ENCODE results near the gene ZNF587. TPM values are rescaled to one million over a fixed set of nuclear protein-coding genes. Genes with fewer than 3 reads are reported as not detected.
A peak's percentile ranks its signal among the peaks of the same experiment; 100 is the strongest.
"Not testable (repeated sequence)": the region's sequence is repeated elsewhere in the genome, so short reads cannot be mapped to it uniquely, and the experiment has no call there.

The ZNF587 gene
- total RNA-seq, 1 experiment from 2014 or later: 16.3 TPM

DNA sequence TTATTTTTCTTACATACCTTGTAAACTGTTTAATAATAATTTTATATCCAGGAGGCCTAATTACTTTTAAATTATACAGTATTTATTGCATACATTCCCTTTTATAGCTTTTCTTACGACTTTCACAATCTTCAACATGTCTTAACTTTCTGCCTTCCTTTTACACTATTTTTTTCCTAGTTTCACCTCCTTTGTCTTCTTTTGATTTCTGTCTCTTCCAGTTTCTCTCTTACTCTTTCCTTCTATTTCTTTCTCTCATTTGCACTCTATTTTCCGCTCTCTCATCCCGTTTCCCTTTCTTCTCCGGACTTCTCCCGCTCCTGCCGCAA is 46.4 kb upstream of the ZNF587 start:
- Histone ChIP-seq H4K20me1 (ENCODE audit: low read length) (no peaks in the 10 kb centered on the region), H3K4me1 (ENCODE audit: insufficient read depth, low read length) (peaks cover 40% of the 10 kb centered on the region), H3K79me2 (ENCODE audit: low read length) (peaks cover 16% of the 10 kb centered on the region; the same call in 1 of the 2 replicates), H3K9me2 (replicated peaks; ENCODE audit: low read length) (no peaks in the 10 kb centered on the region), H3F3A (ENCODE audit: low read length, unreplicated experiment) (no peaks in the 10 kb centered on the region), H3K4me3 (ENCODE audit: low read length) (peak overlapping the region; percentile 62), H3K9ac (ENCODE audit: low read length) (peak overlapping the region; percentile 39), H3K9me3 (ENCODE audit: low read length) (no peaks in the 10 kb centered on the region), H3K4me2 (ENCODE audit: low read length) (peak overlapping the region; percentile 82), H3K27ac (ENCODE audit: low read length) (peak overlapping the region; percentile 64), H3K27me3 (ENCODE audit: low read length) (no peaks in the 10 kb centered on the region), H3K36me3 (ENCODE audit: low read depth, low read length) (peaks cover 7% of the 10 kb centered on the region), H2AFZ (ENCODE audit: low read length) (peak overlapping the region; percentile 70)
- CTCF ChIA-PET: no interaction called here
- BruUV-seq (replicated peaks): no TSS peak
- no peak for DNase-seq
- TF ChIP-seq EZH2 (IDR thresholded peaks at IDR 0.05; ENCODE audit: low read length, unreplicated experiment) (no peak), EZH2phosphoT487 (IDR thresholded peaks at IDR 0.05; ENCODE audit: borderline replicate concordance, low read length) (no peak)
- TF ChIP-seq, protein P1, sequence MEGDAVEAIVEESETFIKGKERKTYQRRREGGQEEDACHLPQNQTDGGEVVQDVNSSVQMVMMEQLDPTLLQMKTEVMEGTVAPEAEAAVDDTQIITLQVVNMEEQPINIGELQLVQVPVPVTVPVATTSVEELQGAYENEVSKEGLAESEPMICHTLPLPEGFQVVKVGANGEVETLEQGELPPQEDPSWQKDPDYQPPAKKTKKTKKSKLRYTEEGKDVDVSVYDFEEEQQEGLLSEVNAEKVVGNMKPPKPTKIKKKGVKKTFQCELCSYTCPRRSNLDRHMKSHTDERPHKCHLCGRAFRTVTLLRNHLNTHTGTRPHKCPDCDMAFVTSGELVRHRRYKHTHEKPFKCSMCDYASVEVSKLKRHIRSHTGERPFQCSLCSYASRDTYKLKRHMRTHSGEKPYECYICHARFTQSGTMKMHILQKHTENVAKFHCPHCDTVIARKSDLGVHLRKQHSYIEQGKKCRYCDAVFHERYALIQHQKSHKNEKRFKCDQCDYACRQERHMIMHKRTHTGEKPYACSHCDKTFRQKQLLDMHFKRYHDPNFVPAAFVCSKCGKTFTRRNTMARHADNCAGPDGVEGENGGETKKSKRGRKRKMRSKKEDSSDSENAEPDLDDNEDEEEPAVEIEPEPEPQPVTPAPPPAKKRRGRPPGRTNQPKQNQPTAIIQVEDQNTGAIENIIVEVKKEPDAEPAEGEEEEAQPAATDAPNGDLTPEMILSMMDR (conservative IDR thresholded peaks at IDR 0.05; ENCODE audit: low read depth, low read length): no peak
- peak; percentile 2; the same call in 1 of the 2 replicates for ATAC-seq
- intact Hi-C loops (cut with micrococcal nuclease): loop anchor here (5.0 kb wide), 1 partner anchor 36 kb away; the partner anchor contains the start of gene ZNF586
- POLR2A ChIA-PET (ENCODE audit: unreplicated experiment): no interaction called here

GRCh38 chr19:57803594-57804325 is 45.9 kb upstream of the ZNF587 start:
- CTCF ChIA-PET: no interaction called here
- Histone ChIP-seq H3K27me3 (ENCODE audit: low read length) (no peaks in the 10 kb centered on the region), H4K20me1 (ENCODE audit: low read length) (no peaks in the 10 kb centered on the region), H3K36me3 (ENCODE audit: low read depth, low read length) (peaks cover 11% of the 10 kb centered on the region), H3K27ac (ENCODE audit: low read length) (peak overlapping the region; percentile 64), H3K4me3 (ENCODE audit: low read length) (peak overlapping the region; percentile 62), H3K4me1 (ENCODE audit: insufficient read depth, low read length) (peaks cover 40% of the 10 kb centered on the region), H3K9me3 (ENCODE audit: low read length) (no peaks in the 10 kb centered on the region), H3F3A (ENCODE audit: low read length, unreplicated experiment) (no peaks in the 10 kb centered on the region), H3K9me2 (replicated peaks; ENCODE audit: low read length) (no peaks in the 10 kb centered on the region), H3K9ac (ENCODE audit: low read length) (peak overlapping the region; percentile 39), H3K4me2 (ENCODE audit: low read length) (peak overlapping the region; percentile 82), H3K79me2 (ENCODE audit: low read length) (peaks cover 19% of the 10 kb centered on the region; the same call in 1 of the 2 replicates), H2AFZ (ENCODE audit: low read length) (peak overlapping the region; percentile 70)
- no TSS peak for BruUV-seq (replicated peaks)
- TF ChIP-seq, protein P1 (conservative IDR thresholded peaks at IDR 0.05; ENCODE audit: low read depth, low read length): no peak
- TF ChIP-seq EZH2 (IDR thresholded peaks at IDR 0.05; ENCODE audit: low read length, unreplicated experiment) (no peak), EZH2phosphoT487 (IDR thresholded peaks at IDR 0.05; ENCODE audit: borderline replicate concordance, low read length) (no peak)
- ATAC-seq (peak; percentile 29), DNase-seq (peak; percentile 54)
- intact Hi-C loops (cut with micrococcal nuclease): loop anchor here (5.0 kb wide), 1 partner anchor 36 kb away; the partner anchor contains the start of gene ZNF586
- POLR2A ChIA-PET (ENCODE audit: unreplicated experiment): no interaction called here

DNA sequence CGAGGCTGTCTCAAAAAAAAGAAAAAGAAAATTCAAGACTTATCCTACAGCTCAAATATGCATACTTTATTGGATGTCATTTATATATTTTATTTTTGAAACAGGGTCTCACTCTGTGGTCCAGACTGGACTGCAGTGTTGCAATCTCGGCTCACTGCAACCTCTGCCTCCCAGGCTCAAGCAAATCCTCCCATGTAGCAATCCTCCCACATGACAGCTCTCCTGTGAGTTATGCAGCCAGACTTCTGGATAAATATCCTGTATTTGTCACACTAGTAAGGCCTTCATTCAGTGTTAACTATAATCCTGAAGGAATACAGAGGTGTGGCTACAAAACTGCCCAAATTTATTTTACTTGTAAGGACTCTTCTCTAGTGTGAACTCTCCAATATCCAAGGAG is 42.1 kb upstream of the ZNF587 start:
- Histone ChIP-seq H4K20me1 (ENCODE audit: low read length) (no peaks in the 10 kb centered on the region), H3K9me3 (ENCODE audit: low read length) (no peaks in the 10 kb centered on the region), H3K27ac (ENCODE audit: low read length) (no peak overlapping the region), H3K4me1 (ENCODE audit: insufficient read depth, low read length) (peaks cover 30% of the 10 kb centered on the region), H3K27me3 (ENCODE audit: low read length) (no peaks in the 10 kb centered on the region), H2AFZ (ENCODE audit: low read length) (no peak overlapping the region), H3F3A (ENCODE audit: low read length, unreplicated experiment) (no peaks in the 10 kb centered on the region), H3K4me2 (ENCODE audit: low read length) (no peak overlapping the region), H3K9me2 (replicated peaks; ENCODE audit: low read length) (no peaks in the 10 kb centered on the region), H3K79me2 (ENCODE audit: low read length) (peaks cover 25% of the 10 kb centered on the region), H3K4me3 (ENCODE audit: low read length) (no peak overlapping the region), H3K36me3 (ENCODE audit: low read depth, low read length) (peaks cover 20% of the 10 kb centered on the region), H3K9ac (ENCODE audit: low read length) (no peak overlapping the region)
- TF ChIP-seq EZH2phosphoT487 (IDR thresholded peaks at IDR 0.05; ENCODE audit: borderline replicate concordance, low read length) (no peak), EZH2 (IDR thresholded peaks at IDR 0.05; ENCODE audit: low read length, unreplicated experiment) (no peak)
- TF ChIP-seq, protein P1 (conservative IDR thresholded peaks at IDR 0.05; ENCODE audit: low read depth, low read length): no peak
- POLR2A ChIA-PET (ENCODE audit: unreplicated experiment): no interaction called here
- no TSS peak for BruUV-seq (replicated peaks)
- ATAC-seq (no peak), DNase-seq (no peak)
- CTCF ChIA-PET: no interaction called here
- intact Hi-C loops (cut with micrococcal nuclease): no loop called here

DNA sequence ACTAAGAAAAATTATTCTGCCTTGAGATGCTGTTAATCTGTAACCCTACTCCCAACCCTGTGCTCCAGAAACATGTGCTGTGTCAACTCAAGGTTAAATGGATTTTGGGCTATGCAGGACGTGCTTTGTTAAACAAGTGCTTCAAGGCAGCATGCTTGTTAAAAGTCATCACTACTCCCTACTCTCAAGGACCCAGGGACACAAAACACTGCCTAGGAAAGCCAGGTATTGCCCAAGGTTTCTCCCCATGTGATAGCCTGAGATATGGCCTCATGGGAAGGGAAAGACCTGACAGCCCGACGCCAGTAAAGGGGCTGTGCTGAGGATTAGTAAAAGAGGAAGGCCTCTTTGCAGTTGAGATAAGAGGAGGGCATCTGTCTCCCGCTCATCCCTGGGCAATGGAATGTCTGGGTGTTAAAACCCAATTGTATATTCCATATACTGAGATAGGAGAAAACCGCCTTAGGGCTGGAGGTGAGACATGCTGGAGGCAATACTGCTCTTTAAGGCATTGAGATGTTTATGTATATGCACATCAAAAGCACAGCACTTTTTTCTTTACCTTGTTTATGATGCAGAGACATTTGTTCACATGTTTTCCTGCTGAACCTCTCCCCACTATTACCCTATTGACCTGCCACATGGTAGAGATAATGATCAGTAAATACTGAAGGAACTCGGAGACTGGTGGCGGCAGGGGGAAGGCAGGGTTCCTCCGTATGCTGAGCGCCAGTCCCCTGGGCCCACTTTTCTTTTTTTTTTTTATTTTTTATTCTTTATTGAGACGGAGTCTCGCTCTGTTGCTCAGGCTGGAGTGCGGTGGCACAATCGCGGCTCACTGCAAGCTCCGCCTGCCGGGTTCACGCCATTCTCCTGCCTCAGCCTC is 39.0 kb upstream of the ZNF587 start:
- POLR2A ChIA-PET (ENCODE audit: unreplicated experiment); H3F3A ChIP-seq (ENCODE audit: low read length, unreplicated experiment): not testable (repeated sequence)

More for the DNA sequence above, 39.0 kb upstream of the ZNF587 start:
- H4K20me1 ChIP-seq (ENCODE audit: low read length); BruUV-seq (replicated peaks); H3K4me2 ChIP-seq (ENCODE audit: low read length); H3K4me3 ChIP-seq (ENCODE audit: low read length); ATAC-seq; H3K9ac ChIP-seq (ENCODE audit: low read length); H3K9me2 ChIP-seq (replicated peaks; ENCODE audit: low read length); H3K27me3 ChIP-seq (ENCODE audit: low read length); DNase-seq; CTCF ChIA-PET; H2AFZ ChIP-seq (ENCODE audit: low read length); H3K27ac ChIP-seq (ENCODE audit: low read length); H3K9me3 ChIP-seq (ENCODE audit: low read length): not testable (repeated sequence)
- intact Hi-C loops (cut with micrococcal nuclease): loop anchor here (10.0 kb wide), 2 partner anchors 176 to 344 kb away; partner anchors contain the start of genes ZNF211 and ZNF329
- Histone ChIP-seq H3K36me3 (ENCODE audit: low read depth, low read length) (peaks cover 23% of the 10 kb centered on the region), H3K79me2 (ENCODE audit: low read length) (peaks cover 40% of the 10 kb centered on the region), H3K4me1 (ENCODE audit: insufficient read depth, low read length) (peaks cover 12% of the 10 kb centered on the region)
